HG03558 (cell line): ENCODE results near the gene TRIM66.

Experiments
- ATAC-seq: cut with Tn5 transposase; IDR thresholded peaks from one replicate; pipeline ENCODE4 v1.9.1; 2021; ENCODE audit warnings: moderate number of reproducible peaks; ENCODE audit not compliant: unreplicated experiment; ENCODE audit errors: extremely low read depth

Gene TRIM66

GRCh38 chr11:8714622-8715225, 32.3 kb upstream of the TRIM66 start:
- no peak for ATAC-seq

GRCh38 chr11:8713760-8714454, 31.4 kb upstream of the TRIM66 start:
- ATAC-seq: no peak

- no peak for ATAC-seq
Measured at GRCh38 chr11:8712506-8712905, 30.0 kb upstream of the TRIM66 start.

DNA sequence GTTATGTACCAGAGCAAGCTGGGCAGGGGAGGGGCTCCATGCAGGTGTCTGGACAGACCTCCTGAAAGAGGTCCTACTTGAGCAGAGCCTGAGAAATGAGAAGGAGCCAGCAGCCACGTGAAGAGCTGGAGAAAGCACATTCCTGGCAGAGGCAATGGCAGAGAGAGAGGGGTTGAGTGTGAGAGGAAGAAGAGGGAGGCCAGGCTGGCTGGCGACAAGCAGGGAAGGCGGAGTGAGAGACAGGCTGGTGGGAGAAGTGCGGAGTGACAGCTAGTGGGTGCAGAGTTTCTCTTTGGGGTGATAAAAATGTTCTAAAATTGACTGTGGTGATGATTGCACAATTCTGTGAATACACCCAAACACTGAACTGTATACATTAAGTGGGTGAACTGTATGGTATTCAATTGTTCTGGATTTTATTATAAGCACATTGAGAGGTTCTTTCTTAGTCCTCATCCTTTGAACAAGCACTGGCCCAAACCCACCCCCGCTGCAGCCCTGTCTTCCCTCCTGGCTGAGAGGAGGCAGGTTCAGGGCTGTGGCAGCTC, 29.5 kb upstream of the TRIM66 start:
- ATAC-seq: no peak

GRCh38 chr11:8709777-8710176, 27.3 kb upstream of the TRIM66 start:
- ATAC-seq: no peak

- ATAC-seq: no peak
Measured at GRCh38 chr11:8709002-8709672, 26.7 kb upstream of the TRIM66 start.

- ATAC-seq: no peak
Measured at GRCh38 chr11:8707541-8708191, 25.2 kb upstream of the TRIM66 start.

- ATAC-seq: no peak
Measured at GRCh38 chr11:8706673-8707432, 24.4 kb upstream of the TRIM66 start.

DNA sequence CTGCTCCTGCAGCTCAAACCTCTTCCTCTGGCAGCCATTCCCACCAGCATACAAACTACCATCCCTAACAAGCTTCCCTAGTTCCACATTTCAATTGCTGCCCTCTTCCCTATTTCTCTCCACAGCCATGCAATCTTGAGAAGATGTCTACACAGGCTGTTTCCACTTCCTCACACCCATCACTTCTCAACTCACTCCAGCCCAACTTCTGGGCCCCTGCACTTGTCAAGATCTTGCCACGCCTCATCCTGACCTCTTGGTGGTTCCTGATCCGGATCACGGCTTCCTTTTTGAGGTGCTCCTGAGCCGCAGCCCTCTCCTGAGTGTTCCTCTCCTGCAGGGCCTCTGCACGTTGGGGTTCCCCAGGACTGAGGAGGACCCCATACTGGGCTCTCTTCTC, 22.7 kb upstream of the TRIM66 start:
- ATAC-seq: no peak

- no peak for ATAC-seq
Measured at GRCh38 chr11:8704136-8704535, 21.7 kb upstream of the TRIM66 start.

- no peak for ATAC-seq
Measured at GRCh38 chr11:8702598-8702915, 20.1 kb upstream of the TRIM66 start.

DNA sequence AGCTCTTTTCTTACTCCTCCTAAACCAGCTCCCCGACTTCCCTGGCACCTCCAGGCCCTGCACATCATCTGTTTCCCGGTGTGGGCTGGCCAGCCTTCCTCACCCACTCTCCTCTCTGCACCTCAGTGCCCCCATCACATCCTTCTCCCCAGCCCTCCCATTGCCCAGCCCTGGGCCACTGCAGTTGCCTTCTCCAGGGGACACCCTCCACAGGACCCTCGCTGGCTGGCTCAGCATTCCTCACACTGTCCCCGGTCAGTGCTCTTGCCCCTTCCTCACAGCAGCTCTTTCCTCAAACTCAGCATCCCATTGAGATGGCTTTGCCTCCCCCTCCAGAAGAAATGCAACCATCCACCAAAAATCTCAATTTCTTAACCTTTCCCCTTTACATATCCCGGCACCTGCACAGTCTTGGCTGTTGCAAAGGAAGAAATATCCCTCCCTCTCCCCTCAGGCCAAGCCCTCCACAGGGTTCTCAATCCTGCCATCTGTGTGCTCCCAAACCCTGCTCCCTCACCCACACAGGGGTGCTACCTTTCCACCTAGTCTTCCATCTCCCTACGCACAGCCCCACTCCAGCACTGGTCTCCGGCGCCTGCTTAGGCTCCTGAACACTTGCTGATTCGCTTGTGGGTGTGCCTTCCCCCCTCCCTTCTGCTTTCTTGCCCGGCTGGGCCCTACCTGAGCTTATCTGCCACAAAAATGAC, 19.6 kb upstream of the TRIM66 start:
- ATAC-seq: no peak

DNA sequence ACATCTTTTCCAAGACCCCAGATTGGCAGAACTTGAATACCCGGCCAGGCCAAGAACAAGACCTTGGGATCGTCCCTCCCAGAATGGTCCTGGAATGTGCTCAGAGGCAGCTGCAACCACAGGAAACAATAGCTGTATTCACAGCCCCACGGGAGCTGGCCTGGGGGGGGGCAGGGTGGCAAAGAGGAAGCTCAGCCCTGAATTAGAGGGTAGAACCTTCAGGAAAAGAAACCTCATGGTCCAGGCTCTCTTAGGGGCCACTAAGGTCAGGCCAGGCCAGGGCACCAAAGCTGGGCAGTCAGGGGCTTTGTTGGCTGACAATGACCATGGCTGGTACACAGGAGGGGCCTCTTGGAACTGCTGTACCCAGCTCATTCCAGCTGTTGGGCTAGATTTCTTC, 17.4 kb upstream of the TRIM66 start:
- ATAC-seq: no peak

GRCh38 chr11:8698917-8699441, 16.5 kb upstream of the TRIM66 start:
- no peak for ATAC-seq

DNA sequence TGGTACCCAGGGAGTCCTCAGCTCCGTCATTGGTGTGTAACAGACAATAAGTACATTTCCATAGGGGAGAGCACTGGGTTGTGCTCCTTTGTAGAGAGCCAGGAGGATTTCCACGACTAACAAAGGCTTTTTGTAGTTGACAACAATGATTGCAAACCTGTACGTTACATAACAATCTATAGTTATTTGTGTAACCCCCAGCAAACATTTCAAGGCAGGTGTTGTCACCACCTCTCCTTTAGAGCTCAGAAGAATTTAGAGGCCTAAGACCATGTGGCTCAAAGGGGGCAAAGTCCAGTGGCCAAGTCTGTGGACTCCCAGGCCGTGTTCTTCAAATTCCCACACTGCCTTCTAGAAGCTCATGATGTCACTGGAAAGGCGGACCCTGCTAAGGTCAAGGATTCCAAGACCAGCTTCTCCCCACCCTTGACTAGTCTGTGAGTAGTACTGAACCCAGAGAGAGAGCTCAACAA, 15.9 kb upstream of the TRIM66 start:
- no peak for ATAC-seq

- no peak for ATAC-seq
Measured at GRCh38 chr11:8697054-8697453, 14.6 kb upstream of the TRIM66 start.

GRCh38 chr11:8694137-8694536, 11.7 kb upstream of the TRIM66 start:
- no peak for ATAC-seq

GRCh38 chr11:8693555-8693954, 11.1 kb upstream of the TRIM66 start:
- ATAC-seq: no peak

DNA sequence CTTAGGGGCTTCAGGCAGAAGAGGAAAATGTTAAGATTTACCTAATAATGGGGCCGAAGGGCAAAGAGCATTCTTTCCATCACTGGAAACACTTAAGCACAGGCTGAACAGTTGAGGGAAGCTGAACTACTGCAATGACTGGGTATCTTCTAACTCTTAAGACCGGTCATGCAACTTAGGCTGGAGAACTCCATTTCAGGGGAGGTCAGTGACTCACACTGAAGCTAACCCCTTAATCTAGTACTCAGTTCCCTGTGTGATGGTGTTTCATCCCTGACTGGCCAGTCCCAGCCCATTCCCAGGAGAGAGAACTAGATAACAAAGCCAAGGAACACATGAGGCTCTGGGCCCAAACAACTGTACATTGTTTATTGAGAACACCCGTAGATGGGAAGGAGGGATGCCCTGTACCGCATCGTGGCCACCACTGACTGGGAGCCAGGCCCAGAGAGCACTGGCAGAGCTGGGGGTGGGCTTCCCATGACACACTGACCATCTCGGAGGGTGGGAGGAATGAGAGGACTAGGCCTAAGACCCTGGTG, 10.6 kb upstream of the TRIM66 start:
- no peak for ATAC-seq
